HepG2 (cell line): ENCODE measurements around the gene ITPR1. TPM values are rescaled to one million over a fixed set of nuclear protein-coding genes. Genes with fewer than 3 reads are reported as not detected.

Experiments used
- CREB1 ChIP-seq, 2 experiments: fragments of 450-650 bp in 1 of 2; IDR thresholded peaks; 2 replicates each; pipeline ENCODE4 v1.6.1; 2016 to 2017; ENCODE audit warnings: control low read depth in 1 of 2, mild to moderate bottlenecking in 1 of 2, missing compliant biosample characterization in 1 of 2, missing genetic modification characterization in 1 of 2
- ETV5 ChIP-seq: IDR thresholded peaks from 2 replicates; pipeline ENCODE4 v1.6.1; 2018; ENCODE audit warnings: missing biosample characterization, missing genetic modification reagents, inconsistent platforms, borderline replicate concordance
- GZF1 ChIP-seq: sonication (generic); formaldehyde crosslinking; IDR thresholded peaks from 2 replicates; pipeline ENCODE4 v1.5.1; 2020; ENCODE audit warnings: mild to moderate bottlenecking, missing genetic modification reagents
- KAT7 ChIP-seq: IDR thresholded peaks from 2 replicates; pipeline ENCODE4 v1.6.1; 2018; ENCODE audit warnings: borderline replicate concordance, missing compliant biosample characterization
- KLF12 ChIP-seq: sonication (generic); formaldehyde crosslinking; IDR thresholded peaks from 2 replicates; pipeline ENCODE4 v1.4.0; 2020; ENCODE audit warnings: missing genetic modification reagents, borderline replicate concordance
- MIER3 ChIP-seq: IDR thresholded peaks from 2 replicates; pipeline ENCODE4 v1.6.1; 2016; ENCODE audit warnings: missing compliant biosample characterization, borderline replicate concordance
- MLLT10 ChIP-seq: sonication (generic); formaldehyde crosslinking; IDR thresholded peaks from 2 replicates; pipeline ENCODE4 v1.4.0; 2020; ENCODE audit warnings: missing genetic modification reagents
- NFKB2 ChIP-seq: sonication (generic); formaldehyde crosslinking; IDR thresholded peaks from 2 replicates; pipeline ENCODE4 v1.4.0; 2020; ENCODE audit warnings: missing genetic modification reagents, borderline replicate concordance
- POLR2A ChIP-seq, 2 experiments: IDR thresholded peaks; 2 replicates each; pipeline ENCODE4 v1.6.1; 2011; ENCODE audit warnings: low read depth in 2 of 2, low read length in 2 of 2, mild to moderate bottlenecking in 1 of 2, moderate library complexity in 1 of 2; ENCODE audit not compliant: insufficient read depth in 1 of 2
- SOX5 ChIP-seq: IDR thresholded peaks from 2 replicates; pipeline ENCODE4 v1.6.1; 2016; ENCODE audit warnings: borderline replicate concordance
- ZFP37 ChIP-seq: sonication (generic); formaldehyde crosslinking; IDR thresholded peaks from 2 replicates; pipeline ENCODE4 v1.4.0; 2020; ENCODE audit warnings: missing genetic modification reagents, borderline replicate concordance
- ZFX ChIP-seq: sonication (generic); formaldehyde crosslinking; IDR thresholded peaks from 2 replicates; pipeline ENCODE4 v1.4.0; 2020; ENCODE audit warnings: mild to moderate bottlenecking, low read depth, missing genetic modification reagents, moderate library complexity
- ZNF264 ChIP-seq: sonication (generic); formaldehyde crosslinking; IDR thresholded peaks from 2 replicates; pipeline ENCODE4 v1.4.0; 2020; ENCODE audit warnings: missing genetic modification reagents
- ZNF570 ChIP-seq: sonication (generic); formaldehyde crosslinking; IDR thresholded peaks from 2 replicates; pipeline ENCODE4 v1.4.0; 2020; ENCODE audit warnings: mild to moderate bottlenecking, missing genetic modification reagents, borderline replicate concordance
- ZNF605 ChIP-seq: sonication (generic); formaldehyde crosslinking; IDR thresholded peaks from 2 replicates; pipeline ENCODE4 v1.8.0; 2022; ENCODE audit warnings: mild to moderate bottlenecking, missing genetic modification reagents
- ZNF776 ChIP-seq: sonication (generic); formaldehyde crosslinking; IDR thresholded peaks from 2 replicates; pipeline ENCODE4 v1.4.0; 2020; ENCODE audit warnings: mild to moderate bottlenecking, missing genetic modification reagents
- polyA plus RNA-seq, 8 experiments: library from polyadenylated mRNA; depleted of rRNA in 3 of 8; stranded (reverse) in 7 of 8; unstranded in 1 of 8; fragments of >200 nt; fragmentation: Illumina TruSeq in 4 of 8; extraction: Trizol in 4 of 8; gene quantifications; 2 replicates each; pipeline versions ENCODE4 v1.2.1 to v1.2.3, GENCODE V29; 2011 to 2016; ENCODE audit warnings: low read depth in 4 of 8, missing spikeins in 1 of 8, mixed read lengths in 1 of 8; ENCODE audit not compliant: insufficient read depth in 1 of 8
- total RNA-seq, 5 experiments: library from RNA; depleted of rRNA; stranded (reverse); fragments of >200 nt; fragmentation: Illumina TruSeq; extraction: Trizol; gene quantifications; 2 replicates each; pipeline ENCODE4 v1.2.3, GENCODE V29; 2016; ENCODE audit warnings: low read depth in 1 of 5
- TF ChIP-seq, protein P1 (sequence below): IDR thresholded peaks from 2 replicates; pipeline ENCODE4 v1.6.1; 2016; ENCODE audit warnings: low read depth
- TF ChIP-seq, protein P2 (sequence below): sonication (generic); formaldehyde crosslinking; IDR thresholded peaks from 2 replicates; pipeline ENCODE4 v1.4.0; 2020; ENCODE audit warnings: missing genetic modification reagents, borderline replicate concordance
- TF ChIP-seq, protein P3 (sequence below): sonication (generic); formaldehyde crosslinking; conservative IDR thresholded peaks from 2 replicates; pipeline ENCODE4 v1.8.0; 2022; ENCODE audit warnings: low read depth, missing genetic modification reagents
- TF ChIP-seq, protein P4 (sequence below): sonication (generic); IDR thresholded peaks from 2 replicates; pipeline ENCODE4 v1.6.1; 2016; ENCODE audit warnings: low read depth, borderline replicate concordance
- TF ChIP-seq, protein P5 (sequence below), 2 experiments: sonication (generic) in 1 of 2; formaldehyde crosslinking in 1 of 2; IDR thresholded peaks; 2 replicates each; pipeline versions ENCODE4 v1.5.1 to v1.6.1; 2011 to 2020; ENCODE audit warnings: borderline replicate concordance in 1 of 2, low read depth in 1 of 2, low read length in 1 of 2, mild to moderate bottlenecking in 1 of 2, missing genetic modification reagents in 1 of 2, moderate library complexity in 1 of 2

The ITPR1 gene
- total and polyA plus RNA-seq, 2 of the 13 experiments (the other 11 are each of a cell fraction or from before 2014, with no cell fraction given) = 10.0 to 11.4 TPM

DNA sequence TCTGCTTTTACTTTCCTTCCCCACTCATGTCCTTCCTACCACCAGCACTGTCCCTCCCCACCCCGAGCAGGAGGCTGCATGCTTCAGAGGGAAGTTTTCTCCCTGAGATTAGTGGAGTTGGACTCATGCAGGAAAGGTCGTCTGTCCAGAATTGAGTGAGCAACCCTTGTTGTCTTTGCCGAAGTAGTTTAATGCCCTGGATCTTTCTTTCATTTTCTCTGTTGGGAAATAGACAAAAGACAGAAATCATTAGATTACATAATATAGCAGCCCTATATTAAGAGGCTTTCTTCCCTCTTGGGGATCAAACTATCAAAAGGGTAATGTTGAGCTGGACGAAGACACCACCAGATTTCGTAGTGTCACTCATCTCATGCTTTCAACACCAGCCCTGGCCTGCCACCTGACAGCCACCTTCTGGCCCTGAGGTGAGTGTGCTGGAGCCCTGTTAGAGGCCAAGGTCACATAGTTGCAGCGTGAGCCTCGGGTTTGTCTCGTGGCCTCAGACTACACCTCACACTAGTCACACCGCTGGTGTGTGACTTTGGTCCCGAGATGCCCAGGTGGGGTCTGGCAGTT, 231.0 kb downstream of the ITPR1 start (continued):
- TF ChIP-seq MIER3 (CRISPR knock-in tag) (no peak), ZNF776 (CRISPR knock-in tag) (no peak), POLR2A (IDR thresholded peaks at IDR 0.05; ENCODE audit: insufficient read depth in 1 of 2, low read depth in 2 of 2, low read length in 2 of 2) (no peak), NFKB2 (CRISPR knock-in tag) (no peak), GZF1 (CRISPR knock-in tag) (no peak), CREB1 (IDR thresholded peaks at IDR 0.05) (no peak), CREB1 (CRISPR knock-in tag; IDR thresholded peaks at IDR 0.05) (no peak), ZFP37 (CRISPR knock-in tag) (0 out of 2 replicates have a peak, but pooled peaks have one; percentile 53), ETV5 (CRISPR knock-in tag) (peak; percentile 8; the same call in 1 of the 2 replicates), ZFX (CRISPR knock-in tag) (peak; percentile 41; the same call in 1 of the 2 replicates), ZNF570 (no peak), SOX5 (CRISPR knock-in tag) (peak; percentile 60; the same call in 1 of the 2 replicates), KAT7 (no peak), ZNF264 (no peak), ZNF605 (CRISPR knock-in tag) (0 out of 2 replicates have a peak, but pooled peaks have one; percentile 34), MLLT10 (CRISPR knock-in tag) (no peak), KLF12 (no peak)
- TF ChIP-seq, protein P1, sequence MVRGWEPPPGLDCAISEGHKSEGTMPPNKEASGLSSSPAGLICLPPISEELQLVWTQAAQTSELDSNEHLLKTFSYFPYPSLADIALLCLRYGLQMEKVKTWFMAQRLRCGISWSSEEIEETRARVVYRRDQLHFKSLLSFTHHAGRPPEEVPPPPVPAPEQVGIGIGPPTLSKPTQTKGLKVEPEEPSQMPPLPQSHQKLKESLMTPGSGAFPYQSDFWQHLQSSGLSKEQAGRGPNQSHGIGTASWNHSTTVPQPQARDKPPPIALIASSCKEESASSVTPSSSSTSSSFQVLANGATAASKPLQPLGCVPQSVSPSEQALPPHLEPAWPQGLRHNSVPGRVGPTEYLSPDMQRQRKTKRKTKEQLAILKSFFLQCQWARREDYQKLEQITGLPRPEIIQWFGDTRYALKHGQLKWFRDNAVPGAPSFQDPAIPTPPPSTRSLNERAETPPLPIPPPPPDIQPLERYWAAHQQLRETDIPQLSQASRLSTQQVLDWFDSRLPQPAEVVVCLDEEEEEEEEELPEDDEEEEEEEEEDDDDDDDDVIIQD = peak; percentile 58; the same call in 1 of the 2 replicates
- TF ChIP-seq, protein P2, sequence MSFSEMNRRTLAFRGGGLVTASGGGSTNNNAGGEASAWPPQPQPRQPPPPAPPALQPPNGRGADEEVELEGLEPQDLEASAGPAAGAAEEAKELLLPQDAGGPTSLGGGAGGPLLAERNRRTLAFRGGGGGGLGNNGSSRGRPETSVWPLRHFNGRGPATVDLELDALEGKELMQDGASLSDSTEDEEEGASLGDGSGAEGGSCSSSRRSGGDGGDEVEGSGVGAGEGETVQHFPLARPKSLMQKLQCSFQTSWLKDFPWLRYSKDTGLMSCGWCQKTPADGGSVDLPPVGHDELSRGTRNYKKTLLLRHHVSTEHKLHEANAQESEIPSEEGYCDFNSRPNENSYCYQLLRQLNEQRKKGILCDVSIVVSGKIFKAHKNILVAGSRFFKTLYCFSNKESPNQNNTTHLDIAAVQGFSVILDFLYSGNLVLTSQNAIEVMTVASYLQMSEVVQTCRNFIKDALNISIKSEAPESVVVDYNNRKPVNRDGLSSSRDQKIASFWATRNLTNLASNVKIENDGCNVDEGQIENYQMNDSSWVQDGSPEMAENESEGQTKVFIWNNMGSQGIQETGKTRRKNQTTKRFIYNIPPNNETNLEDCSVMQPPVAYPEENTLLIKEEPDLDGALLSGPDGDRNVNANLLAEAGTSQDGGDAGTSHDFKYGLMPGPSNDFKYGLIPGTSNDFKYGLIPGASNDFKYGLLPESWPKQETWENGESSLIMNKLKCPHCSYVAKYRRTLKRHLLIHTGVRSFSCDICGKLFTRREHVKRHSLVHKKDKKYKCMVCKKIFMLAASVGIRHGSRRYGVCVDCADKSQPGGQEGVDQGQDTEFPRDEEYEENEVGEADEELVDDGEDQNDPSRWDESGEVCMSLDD (CRISPR knock-in tag) = no peak
- TF ChIP-seq, protein P3, sequence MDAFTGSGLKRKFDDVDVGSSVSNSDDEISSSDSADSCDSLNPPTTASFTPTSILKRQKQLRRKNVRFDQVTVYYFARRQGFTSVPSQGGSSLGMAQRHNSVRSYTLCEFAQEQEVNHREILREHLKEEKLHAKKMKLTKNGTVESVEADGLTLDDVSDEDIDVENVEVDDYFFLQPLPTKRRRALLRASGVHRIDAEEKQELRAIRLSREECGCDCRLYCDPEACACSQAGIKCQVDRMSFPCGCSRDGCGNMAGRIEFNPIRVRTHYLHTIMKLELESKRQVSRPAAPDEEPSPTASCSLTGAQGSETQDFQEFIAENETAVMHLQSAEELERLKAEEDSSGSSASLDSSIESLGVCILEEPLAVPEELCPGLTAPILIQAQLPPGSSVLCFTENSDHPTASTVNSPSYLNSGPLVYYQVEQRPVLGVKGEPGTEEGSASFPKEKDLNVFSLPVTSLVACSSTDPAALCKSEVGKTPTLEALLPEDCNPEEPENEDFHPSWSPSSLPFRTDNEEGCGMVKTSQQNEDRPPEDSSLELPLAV = no peak
- TF ChIP-seq, protein P4, sequence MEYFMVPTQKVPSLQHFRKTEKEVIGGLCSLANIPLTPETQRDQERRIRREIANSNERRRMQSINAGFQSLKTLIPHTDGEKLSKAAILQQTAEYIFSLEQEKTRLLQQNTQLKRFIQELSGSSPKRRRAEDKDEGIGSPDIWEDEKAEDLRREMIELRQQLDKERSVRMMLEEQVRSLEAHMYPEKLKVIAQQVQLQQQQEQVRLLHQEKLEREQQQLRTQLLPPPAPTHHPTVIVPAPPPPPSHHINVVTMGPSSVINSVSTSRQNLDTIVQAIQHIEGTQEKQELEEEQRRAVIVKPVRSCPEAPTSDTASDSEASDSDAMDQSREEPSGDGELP = no peak; the same call in 1 of the 2 replicates
- TF ChIP-seq, protein P5, sequence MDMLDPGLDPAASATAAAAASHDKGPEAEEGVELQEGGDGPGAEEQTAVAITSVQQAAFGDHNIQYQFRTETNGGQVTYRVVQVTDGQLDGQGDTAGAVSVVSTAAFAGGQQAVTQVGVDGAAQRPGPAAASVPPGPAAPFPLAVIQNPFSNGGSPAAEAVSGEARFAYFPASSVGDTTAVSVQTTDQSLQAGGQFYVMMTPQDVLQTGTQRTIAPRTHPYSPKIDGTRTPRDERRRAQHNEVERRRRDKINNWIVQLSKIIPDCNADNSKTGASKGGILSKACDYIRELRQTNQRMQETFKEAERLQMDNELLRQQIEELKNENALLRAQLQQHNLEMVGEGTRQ (IDR thresholded peaks at IDR 0.05; ENCODE audit: low read depth, low read length) = no peak
- TF ChIP-seq, protein P5 (CRISPR knock-in tag; IDR thresholded peaks at IDR 0.05; ENCODE audit: borderline replicate concordance) = no peak
